Karpas-422 (cell line): Measurements from ENCODE around the gene VTN. TPM values are rescaled to one million over a fixed set of nuclear protein-coding genes. Genes with fewer than 3 reads are reported as not detected.
A peak's percentile ranks its signal among the peaks of the same experiment; 100 is the strongest.

ENCODE experiments used
- DNase-seq: peaks from one replicate; pipeline ENCODE4 v3.0.0-alpha.2; 2015
- H2AFZ ChIP-seq: fragments of 200-600 bp; sonication (generic); 2 replicates; pipeline ENCODE4 v1.6.1; 2014; ENCODE audit warnings: antibody characterized with exemption, low read length, mixed read lengths
- H3K27ac ChIP-seq: fragments of 200-600 bp; sonication (generic); 2 replicates; pipeline ENCODE4 v1.5.1; 2014; ENCODE audit warnings: mild to moderate bottlenecking, low read length, moderate library complexity
- H3K27me3 ChIP-seq: fragments of 200-600 bp; sonication (generic); 2 replicates; pipeline ENCODE4 v1.6.1; 2014; ENCODE audit warnings: low read length, mixed read lengths
- H3K36me3 ChIP-seq: fragments of 200-600 bp; sonication (generic); 2 replicates; pipeline ENCODE4 v1.6.1; 2014; ENCODE audit warnings: low read length, mixed read lengths; ENCODE audit not compliant: insufficient read depth
- H3K4me1 ChIP-seq: fragments of 200-600 bp; sonication (generic); 2 replicates; pipeline ENCODE4 v1.6.1; 2014; ENCODE audit warnings: mild to moderate bottlenecking, low read length, mixed read lengths
- H3K4me2 ChIP-seq: fragments of 200-600 bp; sonication (generic); 2 replicates; pipeline ENCODE4 v1.6.1; 2014; ENCODE audit warnings: low read length, low read depth, mild to moderate bottlenecking; ENCODE audit not compliant: poor library complexity, severe bottlenecking
- H3K4me3 ChIP-seq: fragments of 200-600 bp; sonication (generic); 2 replicates; pipeline ENCODE4 v1.5.1; 2014; ENCODE audit warnings: mild to moderate bottlenecking, antibody characterized with exemption, low read length, mixed read lengths
- H3K79me2 ChIP-seq: fragments of 200-600 bp; sonication (generic); 2 replicates; pipeline ENCODE4 v1.6.1; 2014; ENCODE audit warnings: mild to moderate bottlenecking, low read length, mixed read lengths
- H3K9ac ChIP-seq: fragments of 200-600 bp; sonication (generic); 2 replicates; pipeline ENCODE4 v1.6.0; 2014; ENCODE audit warnings: low read length
- H3K9me2 ChIP-seq: fragments of 200-600 bp; sonication (generic), shearing (Covaris generic); replicated peaks from 2 replicates; pipeline ENCODE4 v1.6.0; 2014; ENCODE audit warnings: mild to moderate bottlenecking, low read length, moderate library complexity; ENCODE audit not compliant: insufficient read depth
- H3K9me3 ChIP-seq: fragments of 300-700, 200-600 bp; sonication (generic); 2 replicates; pipeline ENCODE4 v1.6.1; 2014; ENCODE audit warnings: low read length, mixed read lengths
- H4K20me1 ChIP-seq: fragments of 200-600 bp; sonication (generic); 2 replicates; pipeline ENCODE4 v1.6.1; 2014; ENCODE audit warnings: mild to moderate bottlenecking, antibody characterized with exemption, low read length, low read depth; ENCODE audit not compliant: insufficient read depth
- total RNA-seq: library from RNA; depleted of rRNA; stranded (reverse); fragments of >200 nt; shearing (Covaris generic); gene quantifications from 2 replicates; pipeline ENCODE4 v1.2.3, GENCODE V29; 2014; ENCODE audit warnings: low replicate concordance

The VTN gene
- total RNA-seq, 1 experiment from 2014 or later = 4.2 TPM

GRCh38 chr17:28325211-28325610 lies 44.9 kb downstream of the VTN start:
- no peak overlapping the region for H2AFZ ChIP-seq
- H4K20me1 ChIP-seq = no peaks in the 10 kb centered on the region; the same call in 1 of the 2 replicates
- H3K27me3 ChIP-seq = no peaks in the 10 kb centered on the region
- no peak overlapping the region for H3K4me3 ChIP-seq
- no peaks in the 10 kb centered on the region for H3K9me2 ChIP-seq
- no peak overlapping the region for H3K9ac ChIP-seq
- H3K9me3 ChIP-seq = no peaks in the 10 kb centered on the region
- H3K4me2 ChIP-seq = no peak overlapping the region
- H3K4me1 ChIP-seq = peaks cover 23% of the 10 kb centered on the region
- H3K27ac ChIP-seq = no peak overlapping the region
- peaks cover 42% of the 10 kb centered on the region for H3K36me3 ChIP-seq
- peaks cover 68% of the 10 kb centered on the region for H3K79me2 ChIP-seq
- DNase-seq = no peak

DNA sequence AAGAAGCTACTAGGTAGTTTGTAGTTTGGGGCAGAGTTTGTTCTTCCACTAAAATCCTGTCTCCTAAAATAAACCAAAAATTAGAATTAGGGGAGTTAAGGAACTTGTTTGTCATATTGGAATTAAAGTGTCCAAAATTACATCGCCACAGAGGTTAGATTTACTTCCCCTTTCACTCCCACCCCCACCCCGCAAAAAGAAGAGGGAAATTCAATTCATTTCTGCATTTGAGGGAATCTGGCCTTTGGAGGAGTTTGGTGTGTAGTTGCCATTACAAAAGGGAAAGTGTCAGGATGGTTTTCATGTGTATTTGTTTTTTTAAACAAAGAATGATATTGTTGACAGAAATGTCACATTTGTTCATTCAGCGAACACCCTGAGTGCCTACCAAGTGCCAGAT lies 45.3 kb downstream of the VTN start:
- H3K4me2 ChIP-seq = no peak overlapping the region
- H3K4me3 ChIP-seq = no peak overlapping the region
- no peak overlapping the region for H3K27ac ChIP-seq
- H3K9ac ChIP-seq = no peak overlapping the region
- no peak overlapping the region for H2AFZ ChIP-seq
- H3K9me2 ChIP-seq = no peaks in the 10 kb centered on the region
- peaks cover 27% of the 10 kb centered on the region for H3K4me1 ChIP-seq
- peaks cover 42% of the 10 kb centered on the region for H3K36me3 ChIP-seq
- H4K20me1 ChIP-seq = no peaks in the 10 kb centered on the region; the same call in 1 of the 2 replicates
- no peaks in the 10 kb centered on the region for H3K9me3 ChIP-seq
- DNase-seq = no peak
- H3K79me2 ChIP-seq = peaks cover 72% of the 10 kb centered on the region
- no peaks in the 10 kb centered on the region for H3K27me3 ChIP-seq

DNA sequence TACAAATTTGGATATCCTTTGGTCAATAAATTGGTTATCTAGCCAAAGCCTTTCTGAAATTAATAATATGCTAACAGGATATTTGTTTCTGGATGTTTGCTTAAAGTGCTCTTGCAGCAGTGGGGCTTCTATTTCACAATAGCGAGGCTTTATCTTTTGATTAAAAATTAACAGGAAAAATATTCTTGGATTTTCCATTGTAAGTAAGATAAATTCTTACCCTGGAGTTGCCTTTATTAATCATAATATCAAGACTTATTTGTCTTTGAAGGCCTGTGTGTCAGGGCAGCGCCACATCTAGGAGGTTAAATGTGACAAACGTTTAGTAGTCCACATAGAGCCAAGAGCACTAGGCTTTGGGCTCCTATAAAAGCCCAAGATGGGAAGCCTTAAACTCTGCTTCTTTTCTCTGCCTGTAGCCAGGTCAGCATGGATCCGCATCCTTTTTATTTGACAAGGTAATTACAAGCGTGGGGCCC lies 45.8 kb downstream of the VTN start:
- Histone ChIP-seq H2AFZ (no peak overlapping the region), H3K4me3 (no peak overlapping the region), H3K27ac (no peak overlapping the region), H4K20me1 (no peaks in the 10 kb centered on the region; the same call in 1 of the 2 replicates), H3K4me2 (no peak overlapping the region), H3K9me2 (no peaks in the 10 kb centered on the region), H3K27me3 (no peaks in the 10 kb centered on the region), H3K4me1 (peaks cover 27% of the 10 kb centered on the region), H3K36me3 (peaks cover 40% of the 10 kb centered on the region), H3K9ac (no peak overlapping the region), H3K79me2 (peaks cover 77% of the 10 kb centered on the region), H3K9me3 (no peaks in the 10 kb centered on the region)
- DNase-seq = no peak

- no peak for DNase-seq
- H3K79me2 ChIP-seq = peaks cover 72% of the 10 kb centered on the region
- no peak overlapping the region for H2AFZ ChIP-seq
- H3K27ac ChIP-seq = peak overlapping the region; percentile 51; the same call in 1 of the 2 replicates
- H3K9me3 ChIP-seq = no peaks in the 10 kb centered on the region
- H3K9me2 ChIP-seq = no peaks in the 10 kb centered on the region
- H3K36me3 ChIP-seq = peaks cover 7% of the 10 kb centered on the region; the same call in 1 of the 2 replicates
- peak overlapping the region; percentile 85 for H3K4me3 ChIP-seq
- H3K4me1 ChIP-seq = peaks cover 37% of the 10 kb centered on the region
- H3K4me2 ChIP-seq = peak overlapping the region; percentile 92
- H3K27me3 ChIP-seq = no peaks in the 10 kb centered on the region
- peak overlapping the region; percentile 84 for H3K9ac ChIP-seq
- H4K20me1 ChIP-seq = no peaks in the 10 kb centered on the region
Observed at GRCh38 chr17:28320215-28321061, 49.7 kb downstream of the VTN start.

- Histone ChIP-seq H3K36me3 (peaks cover 7% of the 10 kb centered on the region; the same call in 1 of the 2 replicates), H3K79me2 (peaks cover 63% of the 10 kb centered on the region), H3K4me1 (peaks cover 37% of the 10 kb centered on the region), H3K27me3 (no peaks in the 10 kb centered on the region), H3K4me2 (peak overlapping the region; percentile 92), H3K9me2 (no peaks in the 10 kb centered on the region), H3K9ac (peak overlapping the region; percentile 84), H3K4me3 (peak overlapping the region; percentile 85), H2AFZ (no peak overlapping the region), H4K20me1 (no peaks in the 10 kb centered on the region), H3K27ac (peak overlapping the region; percentile 51), H3K9me3 (no peaks in the 10 kb centered on the region)
- DNase-seq = peak; percentile 60
Observed at GRCh38 chr17:28319598-28319935, 50.5 kb downstream of the VTN start.

DNA sequence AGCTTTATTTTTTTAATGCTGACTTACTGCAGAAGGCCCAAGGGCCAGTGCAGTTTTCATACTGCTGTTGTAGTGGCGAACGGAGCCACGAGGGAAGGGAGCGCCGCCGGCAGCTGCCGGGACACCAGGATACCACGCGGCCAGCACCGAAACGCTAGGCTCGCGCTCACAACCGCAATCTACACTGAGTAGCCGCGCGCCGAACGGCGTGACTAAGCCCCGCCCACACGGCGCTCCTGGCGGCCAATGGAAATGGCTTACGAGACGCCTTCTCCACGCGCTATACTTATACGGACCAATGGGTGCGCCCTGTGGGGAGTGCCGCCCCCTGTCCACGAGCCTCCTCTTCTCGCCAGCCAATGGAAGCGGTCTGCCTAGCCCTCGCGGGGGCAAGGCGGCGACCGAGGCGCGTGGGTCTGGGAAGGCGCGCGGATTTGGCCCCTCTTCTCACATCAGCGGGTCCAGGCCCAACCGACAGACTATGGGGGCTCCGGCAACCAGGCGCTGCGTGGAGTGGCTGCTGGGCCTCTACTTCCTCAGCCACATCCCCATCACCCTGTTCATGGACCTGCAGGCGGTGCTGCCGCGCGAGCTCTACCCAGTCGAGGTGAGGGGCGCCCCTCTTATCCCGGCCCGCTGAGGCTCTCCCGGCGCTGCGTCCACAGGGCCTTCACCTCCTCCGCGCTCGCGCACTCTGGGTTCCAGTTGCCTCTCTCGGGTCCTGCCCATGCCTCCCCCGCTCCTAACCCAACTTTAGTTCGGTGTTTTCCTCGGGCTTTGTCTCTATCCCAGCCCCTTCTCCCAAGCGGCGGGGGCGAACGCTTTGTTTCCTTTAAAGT lies 51.1 kb downstream of the VTN start, which contains the start of gene TMEM97:
TMEM97 (plus strand) TSS at position 442 of the 839 bp plus-strand sequence; CDS start at position 482, 40 bp downstream.
- Histone ChIP-seq H3K9ac (peak within 1 kb of the TSS; percentile 93), H3K4me1 (peaks cover 35% of the 10 kb centered on the region), H4K20me1 (no peaks in the 10 kb centered on the region), H3K9me2 (no peaks in the 10 kb centered on the region), H3K27ac (peak within 1 kb of the TSS; percentile 51), H3K36me3 (peaks cover 7% of the 10 kb centered on the region; the same call in 1 of the 2 replicates), H3K9me3 (no peaks in the 10 kb centered on the region), H3K79me2 (peaks cover 57% of the 10 kb centered on the region), H3K4me3 (peak within 1 kb of the TSS; percentile 85), H3K27me3 (no peaks in the 10 kb centered on the region), H2AFZ (peak within 1 kb of the TSS; percentile 62; the same call in 1 of the 2 replicates), H3K4me2 (peak within 1 kb of the TSS; percentile 92)
- DNase-seq = peak; percentile 99

- peak overlapping the region; percentile 85 for H3K4me3 ChIP-seq
- no peaks in the 10 kb centered on the region for H3K9me3 ChIP-seq
- H3K4me1 ChIP-seq = peaks cover 34% of the 10 kb centered on the region
- no peaks in the 10 kb centered on the region for H4K20me1 ChIP-seq
- peaks cover 7% of the 10 kb centered on the region; the same call in 1 of the 2 replicates for H3K36me3 ChIP-seq
- H3K9me2 ChIP-seq = no peaks in the 10 kb centered on the region
- H2AFZ ChIP-seq = peak overlapping the region; percentile 0; the same call in 1 of the 2 replicates
- peaks cover 49% of the 10 kb centered on the region for H3K79me2 ChIP-seq
- H3K27me3 ChIP-seq = no peaks in the 10 kb centered on the region
- H3K9ac ChIP-seq = peak overlapping the region; percentile 93
- H3K27ac ChIP-seq = peak overlapping the region; percentile 34; the same call in 1 of the 2 replicates
- peak; percentile 72 for DNase-seq
- peak overlapping the region; percentile 92 for H3K4me2 ChIP-seq
Observed at GRCh38 chr17:28317966-28318758, 51.9 kb downstream of the VTN start.
